Astrocyte (in vitro differentiated cells and primary cell): Measurements from ENCODE around the gene ZAP70. TPM values are rescaled to one million over a fixed set of nuclear protein-coding genes. Genes with fewer than 3 reads are reported as not detected.

Experiments used
- DNase-seq: peaks from one replicate; pipeline ENCODE4 v3.0.0-alpha.2; 2010; ENCODE audit warnings: low read depth
- FAIRE-seq: peaks from 2 replicates; lab custom pipeline; 2011; peaks lifted over from hg19 to GRCh38; lab: Jason Lieb, UNC
- H2AFZ ChIP-seq: 2 replicates; pipeline ENCODE4 v1.6.0; 2012; ENCODE audit warnings: low read depth, low read length, inconsistent platforms
- H3K27ac ChIP-seq: 2 replicates; pipeline ENCODE4 v1.5.1; 2011; ENCODE audit warnings: low read depth, low read length, inconsistent platforms
- H3K27me3 ChIP-seq: 2 replicates; pipeline ENCODE4 v1.6.0; 2011; ENCODE audit warnings: low read length, inconsistent platforms; ENCODE audit not compliant: insufficient read depth
- H3K36me3 ChIP-seq: 2 replicates; pipeline ENCODE4 v1.5.1; 2011; ENCODE audit warnings: low read length, inconsistent platforms; ENCODE audit not compliant: insufficient read depth
- H3K4me1 ChIP-seq: 2 replicates; pipeline ENCODE4 v1.5.1; 2011; ENCODE audit warnings: low read length, inconsistent platforms; ENCODE audit not compliant: insufficient read depth
- H3K4me2 ChIP-seq: 2 replicates; pipeline ENCODE4 v1.6.0; 2012; ENCODE audit warnings: low read length, inconsistent platforms
- H3K4me3 ChIP-seq: 2 replicates; pipeline ENCODE4 v1.5.1; 2011; ENCODE audit warnings: low read depth, mild to moderate bottlenecking, low read length, inconsistent platforms; ENCODE audit not compliant: insufficient read depth
- H3K79me2 ChIP-seq: 2 replicates; pipeline ENCODE4 v1.6.0; 2012; ENCODE audit warnings: mild to moderate bottlenecking, low read length, inconsistent platforms; ENCODE audit not compliant: insufficient read depth
- H3K9ac ChIP-seq: 2 replicates; pipeline ENCODE4 v1.6.0; 2012; ENCODE audit warnings: mild to moderate bottlenecking, low read length, inconsistent platforms
- H3K9me3 ChIP-seq: 2 replicates; pipeline ENCODE4 v1.5.1; 2012; ENCODE audit warnings: low read depth, mild to moderate bottlenecking, low read length, inconsistent platforms; ENCODE audit not compliant: insufficient read depth
- H4K20me1 ChIP-seq: 2 replicates; pipeline ENCODE4 v1.6.0; 2012; ENCODE audit warnings: low read length, inconsistent platforms; ENCODE audit not compliant: insufficient read depth
- H3K27ac Mint-ChIP-seq: one replicate; pipeline ENCODE4 v1.8.0; 2021; ENCODE audit warnings: mild to moderate bottlenecking, mixed read lengths; ENCODE audit not compliant: unreplicated experiment
- H3K27me3 Mint-ChIP-seq: one replicate; pipeline ENCODE4 v1.8.0; 2021; ENCODE audit warnings: low read depth, mixed read lengths; ENCODE audit not compliant: unreplicated experiment
- H3K36me3 Mint-ChIP-seq: one replicate; pipeline ENCODE4 v1.8.0; 2021; ENCODE audit warnings: low read depth, mixed read lengths; ENCODE audit not compliant: unreplicated experiment
- H3K4me1 Mint-ChIP-seq: one replicate; pipeline ENCODE4 v1.8.0; 2021; ENCODE audit warnings: low read depth, mixed read lengths; ENCODE audit not compliant: unreplicated experiment
- H3K4me3 Mint-ChIP-seq: one replicate; pipeline ENCODE4 v1.8.0; 2021; ENCODE audit warnings: mild to moderate bottlenecking, moderate library complexity, mixed read lengths; ENCODE audit not compliant: unreplicated experiment
- H3K9me3 Mint-ChIP-seq: one replicate; pipeline ENCODE4 v1.8.0; 2021; ENCODE audit warnings: mild to moderate bottlenecking, mixed read lengths; ENCODE audit not compliant: unreplicated experiment
- EZH2 ChIP-seq: IDR thresholded peaks from 2 replicates; pipeline ENCODE4 v1.6.1; 2012; ENCODE audit warnings: mild to moderate bottlenecking, low read length, inconsistent platforms; ENCODE audit not compliant: insufficient read depth
- total RNA-seq: library from RNA; stranded (reverse); gene quantifications from 2 replicates; pipeline ENCODE4 v1.2.1, GENCODE V29; 2021
- TF ChIP-seq, protein P1 (sequence below): IDR thresholded peaks from 2 replicates; pipeline ENCODE4 v1.5.1; 2011; ENCODE audit warnings: low read depth, mild to moderate bottlenecking, inconsistent platforms, low read length, moderate library complexity; ENCODE audit not compliant: insufficient read depth

ZAP70 gene
- total RNA-seq, 1 donor from 2014 or later, result 0.73 TPM

DNA sequence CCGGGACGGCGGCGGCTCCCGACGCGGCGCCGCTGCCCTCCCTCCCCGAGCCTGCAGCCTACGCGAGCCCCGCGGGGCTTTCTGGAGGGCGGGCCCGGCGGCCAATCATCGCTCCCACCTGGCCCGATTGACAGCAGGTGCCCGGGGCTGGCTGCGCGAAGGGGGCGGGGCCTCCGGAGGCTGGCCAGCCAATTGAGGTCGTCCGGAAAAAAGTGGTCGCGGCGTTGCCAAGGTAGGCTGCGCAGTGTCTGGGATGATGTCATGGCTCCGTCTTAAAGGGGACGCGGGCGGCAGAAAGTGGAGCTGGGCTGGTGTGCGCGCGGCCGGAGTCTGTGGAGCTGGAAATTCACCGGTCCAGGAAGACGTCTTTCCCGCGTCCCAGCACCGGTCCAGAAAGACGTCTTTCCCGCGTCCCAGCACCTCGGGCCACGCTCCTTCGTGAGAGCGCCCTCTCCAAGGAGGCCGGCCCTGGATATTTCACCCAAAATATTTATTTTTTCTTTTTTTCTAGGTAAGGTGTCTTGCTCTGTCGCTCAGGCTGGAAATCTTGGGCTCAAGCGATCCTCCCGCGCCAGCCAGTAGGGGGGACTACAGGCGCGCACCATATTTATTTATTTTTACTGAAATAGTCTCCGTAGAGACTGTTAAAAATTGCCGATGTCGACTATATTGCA is 49.3 kb upstream of the ZAP70 start, which contains the start of gene ACTR1B:
Gene ACTR1B (minus strand): TSS at position 83 of the 674 bp plus-strand sequence. CDS start 154 bp downstream, outside the sequence.
- H4K20me1 ChIP-seq, result peaks cover 24% of the 10 kb centered on the region
- H3K4me2 ChIP-seq, result peak within 1 kb of the TSS; percentile 94
- no peaks in the 10 kb centered on the region for H3K27me3 ChIP-seq
- H3K79me2 ChIP-seq, result peaks cover 35% of the 10 kb centered on the region
- H3K36me3 ChIP-seq, result no peaks in the 10 kb centered on the region
- peak within 1 kb of the TSS; percentile 79 for H3K4me3 ChIP-seq
- FAIRE-seq (no peak), DNase-seq (peak; percentile 95)
- peak within 1 kb of the TSS; percentile 93 for H3K27ac ChIP-seq
- H3K4me1 ChIP-seq, result peaks cover 26% of the 10 kb centered on the region
- H2AFZ ChIP-seq, result peak within 1 kb of the TSS; percentile 87
- Mint-ChIP-seq H3K9me3 (no peaks in the 10 kb centered on the region), H3K27ac (peak within 1 kb of the TSS; percentile 99), H3K4me3 (peak within 1 kb of the TSS; percentile 94), H3K27me3 (no peaks in the 10 kb centered on the region), H3K4me1 (peaks cover 29% of the 10 kb centered on the region), H3K36me3 (no peaks in the 10 kb centered on the region)
- no peaks in the 10 kb centered on the region for H3K9me3 ChIP-seq
- peak within 1 kb of the TSS; percentile 87 for H3K9ac ChIP-seq
- TF ChIP-seq, protein P1, sequence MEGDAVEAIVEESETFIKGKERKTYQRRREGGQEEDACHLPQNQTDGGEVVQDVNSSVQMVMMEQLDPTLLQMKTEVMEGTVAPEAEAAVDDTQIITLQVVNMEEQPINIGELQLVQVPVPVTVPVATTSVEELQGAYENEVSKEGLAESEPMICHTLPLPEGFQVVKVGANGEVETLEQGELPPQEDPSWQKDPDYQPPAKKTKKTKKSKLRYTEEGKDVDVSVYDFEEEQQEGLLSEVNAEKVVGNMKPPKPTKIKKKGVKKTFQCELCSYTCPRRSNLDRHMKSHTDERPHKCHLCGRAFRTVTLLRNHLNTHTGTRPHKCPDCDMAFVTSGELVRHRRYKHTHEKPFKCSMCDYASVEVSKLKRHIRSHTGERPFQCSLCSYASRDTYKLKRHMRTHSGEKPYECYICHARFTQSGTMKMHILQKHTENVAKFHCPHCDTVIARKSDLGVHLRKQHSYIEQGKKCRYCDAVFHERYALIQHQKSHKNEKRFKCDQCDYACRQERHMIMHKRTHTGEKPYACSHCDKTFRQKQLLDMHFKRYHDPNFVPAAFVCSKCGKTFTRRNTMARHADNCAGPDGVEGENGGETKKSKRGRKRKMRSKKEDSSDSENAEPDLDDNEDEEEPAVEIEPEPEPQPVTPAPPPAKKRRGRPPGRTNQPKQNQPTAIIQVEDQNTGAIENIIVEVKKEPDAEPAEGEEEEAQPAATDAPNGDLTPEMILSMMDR, result peak; percentile 52
- TF ChIP-seq EZH2, result no peak

DNA sequence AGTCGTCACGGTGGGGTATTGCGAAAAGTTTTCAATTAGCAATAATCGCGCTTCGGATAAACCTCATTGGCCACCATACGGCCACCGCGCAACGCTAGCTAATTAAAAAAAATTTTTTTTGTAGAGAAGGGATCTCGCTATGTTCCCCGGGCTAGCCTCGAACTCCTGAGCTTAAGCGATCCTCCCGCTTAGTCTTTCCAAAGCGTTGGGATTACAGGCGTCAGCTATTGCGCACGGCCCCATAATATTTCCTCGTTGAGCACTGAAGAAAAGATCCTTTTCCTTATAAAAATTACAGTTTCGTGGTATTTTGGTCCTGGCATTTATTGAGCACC is 48.8 kb upstream of the ZAP70 start:
- Histone ChIP-seq H3K36me3 (no peaks in the 10 kb centered on the region), H3K4me2 (peak overlapping the region; percentile 90), H3K4me1 (peaks cover 26% of the 10 kb centered on the region), H3K27ac (peak overlapping the region; percentile 93), H3K9ac (peak overlapping the region; percentile 87), H3K79me2 (peaks cover 30% of the 10 kb centered on the region), H3K27me3 (no peaks in the 10 kb centered on the region), H3K9me3 (no peaks in the 10 kb centered on the region), H3K4me3 (peak overlapping the region; percentile 79), H2AFZ (peak overlapping the region; percentile 87), H4K20me1 (peaks cover 22% of the 10 kb centered on the region)
- H3K36me3 Mint-ChIP-seq, result no peaks in the 10 kb centered on the region
- FAIRE-seq, result no peak
- peaks cover 29% of the 10 kb centered on the region for H3K4me1 Mint-ChIP-seq
- no peak for DNase-seq
- no peaks in the 10 kb centered on the region for H3K9me3 Mint-ChIP-seq
- H3K27me3 Mint-ChIP-seq, result no peaks in the 10 kb centered on the region
- H3K4me3 Mint-ChIP-seq, result peak overlapping the region; percentile 90
- TF ChIP-seq, protein P1, result no peak
- TF ChIP-seq EZH2, result no peak
- peak overlapping the region; percentile 92 for H3K27ac Mint-ChIP-seq

DNA sequence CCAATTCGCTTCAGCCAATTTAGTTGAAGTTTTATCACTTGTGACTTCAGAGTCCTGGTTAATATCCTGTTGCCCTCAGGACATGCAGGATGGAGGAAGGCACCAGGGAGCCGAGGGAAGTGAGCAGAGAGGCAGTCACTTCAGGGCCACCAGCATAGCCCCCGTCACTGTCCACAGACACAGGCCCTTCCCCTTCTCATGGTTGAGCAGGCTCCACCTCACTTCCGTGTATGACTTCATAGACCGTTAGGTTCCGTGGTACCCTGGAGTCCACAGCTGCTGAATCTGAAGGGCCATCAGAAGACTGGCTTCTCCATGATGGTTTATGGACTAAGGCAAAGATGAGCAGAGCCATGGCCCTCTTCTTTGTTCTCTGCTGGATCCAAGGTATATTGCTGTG is 43.9 kb upstream of the ZAP70 start, which contains the start of gene C2orf92:
Gene C2orf92 (plus strand): TSS at position 266 of the 400 bp plus-strand sequence. CDS start 76 bp downstream, at position 342.
- H3K4me2 ChIP-seq, result no peak within 1 kb of the TSS
- Mint-ChIP-seq H3K4me1 (peaks cover 4% of the 10 kb centered on the region), H3K27ac (no peak within 1 kb of the TSS), H3K27me3 (no peaks in the 10 kb centered on the region), H3K9me3 (no peaks in the 10 kb centered on the region), H3K36me3 (peaks cover 6% of the 10 kb centered on the region), H3K4me3 (no peak within 1 kb of the TSS)
- no peaks in the 10 kb centered on the region for H3K9me3 ChIP-seq
- H3K79me2 ChIP-seq, result no peaks in the 10 kb centered on the region
- no peaks in the 10 kb centered on the region for H4K20me1 ChIP-seq
- H3K4me1 ChIP-seq, result peaks cover 5% of the 10 kb centered on the region
- H3K27me3 ChIP-seq, result no peaks in the 10 kb centered on the region
- H3K9ac ChIP-seq, result no peak within 1 kb of the TSS
- H3K27ac ChIP-seq, result no peak within 1 kb of the TSS
- H3K36me3 ChIP-seq, result no peaks in the 10 kb centered on the region
- no peak for FAIRE-seq
- no peak within 1 kb of the TSS for H3K4me3 ChIP-seq
- no peak for DNase-seq
- H2AFZ ChIP-seq, result no peak within 1 kb of the TSS
- TF ChIP-seq, protein P1, result no peak
- TF ChIP-seq EZH2, result no peak
